HG03558 (cell line): ENCODE data around the gene SLX9.

Experiments
- ATAC-seq: cut with Tn5 transposase; IDR thresholded peaks from one replicate; pipeline ENCODE4 v1.9.1; 2021; ENCODE audit warnings: moderate number of reproducible peaks; ENCODE audit not compliant: unreplicated experiment; ENCODE audit errors: extremely low read depth

Gene SLX9

DNA sequence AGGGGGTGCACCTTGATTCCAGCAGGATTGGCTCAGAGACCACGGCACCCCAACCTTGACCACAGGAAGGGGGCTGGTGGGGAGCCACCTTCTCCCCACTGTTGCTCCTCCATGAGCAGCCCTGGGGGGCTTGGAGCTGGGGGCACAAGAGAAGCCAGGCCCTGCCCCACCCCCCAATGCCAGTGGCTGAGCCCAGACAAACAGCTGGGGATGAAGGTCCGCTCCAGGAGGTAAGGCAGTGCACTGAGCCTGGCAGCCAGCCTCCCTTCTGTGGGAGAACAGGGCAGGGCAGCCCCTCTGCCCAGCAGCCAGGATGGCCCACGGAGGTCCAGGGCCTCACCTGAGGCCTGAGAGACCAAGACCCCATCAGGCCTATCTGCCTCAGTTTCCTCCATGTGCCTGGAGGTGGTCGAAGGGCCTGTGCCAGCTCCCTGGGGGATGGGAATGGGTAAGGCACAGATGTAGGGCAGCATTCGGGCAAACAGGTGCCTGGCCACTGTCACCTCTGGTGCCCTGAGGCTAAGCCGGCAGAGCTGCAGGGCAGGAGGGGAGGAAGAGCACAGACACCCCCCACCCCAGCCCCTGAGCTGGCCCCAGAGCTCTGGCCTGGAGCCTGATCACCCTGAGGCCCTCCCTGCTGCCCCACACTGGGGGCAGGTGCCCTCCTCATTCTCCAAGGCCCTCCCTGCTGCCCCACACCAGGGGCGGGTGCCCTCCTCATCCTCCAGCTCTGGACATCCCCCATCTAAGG lies 26.2 kb upstream of the SLX9 start:
- ATAC-seq: no peak

DNA sequence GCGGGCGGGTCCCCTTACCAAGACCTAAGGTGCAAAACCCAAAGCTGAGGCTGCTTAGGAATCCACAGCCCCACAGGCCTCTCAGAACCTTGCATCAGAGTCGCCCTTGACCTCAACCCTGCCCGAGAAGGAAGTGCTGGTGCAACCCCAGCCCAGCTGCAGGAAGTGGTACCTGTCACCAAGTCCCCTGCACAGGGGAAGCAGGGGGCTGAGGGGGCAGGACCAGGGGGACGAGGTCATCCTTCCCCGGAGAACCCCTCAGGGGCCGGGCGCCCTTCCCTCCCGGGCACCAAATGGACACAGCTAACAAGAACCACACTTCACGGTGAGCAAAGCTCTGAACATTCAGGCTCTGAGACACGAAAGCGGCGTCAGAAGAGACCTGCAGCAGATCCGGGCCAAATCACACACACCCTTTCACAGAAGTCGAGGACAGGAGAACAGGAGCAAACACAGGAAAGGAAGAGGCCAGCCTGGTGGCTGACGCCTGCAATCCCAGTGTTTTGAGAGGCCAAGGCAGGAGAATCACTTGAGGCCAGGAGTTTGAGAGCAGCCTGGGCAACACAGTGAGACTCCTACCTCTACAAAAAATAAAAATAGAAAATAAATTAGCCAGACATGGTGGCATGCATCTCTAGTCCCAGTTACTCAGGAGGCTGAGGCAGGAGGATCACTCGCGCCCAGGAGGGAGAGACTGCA lies 25.5 kb upstream of the SLX9 start:
- no peak for ATAC-seq

DNA sequence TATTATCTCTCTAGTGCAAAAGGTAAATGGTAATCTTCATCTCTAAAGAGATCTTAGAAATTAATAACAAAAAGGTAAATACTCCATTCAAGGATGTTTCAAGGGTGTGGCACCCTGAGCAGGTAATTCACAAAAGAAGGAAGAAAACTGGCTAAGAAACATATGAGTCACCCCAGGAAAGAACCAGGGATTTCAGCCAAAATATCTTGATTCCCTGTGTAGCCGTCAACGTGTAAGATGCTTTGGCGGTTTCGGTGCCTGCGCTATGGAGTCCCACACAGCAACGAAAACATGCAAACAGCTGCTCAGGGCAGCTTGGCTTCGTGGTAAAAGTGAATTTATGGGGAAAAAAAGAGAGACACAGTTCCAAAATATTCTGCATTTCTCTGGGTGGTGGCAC lies 22.9 kb upstream of the SLX9 start:
- ATAC-seq: no peak

DNA sequence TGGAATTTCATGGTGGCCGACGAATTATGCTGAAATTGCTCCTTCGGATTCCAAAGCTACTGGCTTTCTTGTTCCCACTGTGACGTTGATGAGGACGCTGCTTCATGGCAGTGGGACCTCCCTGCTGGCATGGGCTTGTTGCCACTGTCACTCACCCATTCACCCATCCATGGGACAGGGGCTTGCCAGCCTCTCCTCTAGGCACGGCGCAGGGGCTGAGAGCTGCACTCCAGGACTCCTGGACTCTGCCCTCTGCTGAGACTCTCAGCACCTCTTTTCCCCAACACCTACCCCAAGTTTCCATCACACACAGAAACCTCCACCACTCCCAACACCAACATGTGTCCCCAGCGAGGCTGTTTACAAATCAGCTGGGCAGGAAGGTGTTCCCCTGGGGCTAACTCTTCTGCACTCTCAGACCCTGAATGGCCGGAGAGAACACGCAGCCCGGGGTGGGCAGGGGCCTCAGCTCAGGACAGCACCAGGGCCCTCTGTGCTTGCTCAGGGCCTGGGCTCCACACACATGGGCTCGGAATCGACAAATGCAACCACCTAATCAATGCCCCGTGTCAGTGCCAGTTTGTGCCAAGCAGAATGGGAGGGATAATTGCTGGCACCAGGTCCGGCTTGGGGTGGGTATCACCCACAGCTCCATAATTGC lies 22.3 kb upstream of the SLX9 start:
- ATAC-seq: no peak

DNA sequence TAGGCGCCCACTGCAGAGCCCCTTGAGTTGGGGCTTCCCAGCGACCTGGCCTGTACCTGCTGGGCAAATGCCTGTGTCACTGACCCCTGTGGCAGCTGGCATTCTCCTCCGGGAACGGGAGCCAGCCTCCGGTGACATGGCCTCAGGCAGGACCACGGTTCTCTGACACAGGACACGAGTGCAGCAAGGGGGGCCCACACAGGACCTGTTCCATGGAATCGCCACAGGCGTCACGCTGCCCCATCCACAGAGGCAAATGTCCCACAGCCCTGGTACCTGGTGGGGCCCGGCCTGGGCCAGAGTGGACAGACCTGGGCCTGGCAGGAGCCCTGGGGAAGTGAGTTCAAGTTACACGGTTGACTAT lies 21.7 kb upstream of the SLX9 start:
- no peak for ATAC-seq

DNA sequence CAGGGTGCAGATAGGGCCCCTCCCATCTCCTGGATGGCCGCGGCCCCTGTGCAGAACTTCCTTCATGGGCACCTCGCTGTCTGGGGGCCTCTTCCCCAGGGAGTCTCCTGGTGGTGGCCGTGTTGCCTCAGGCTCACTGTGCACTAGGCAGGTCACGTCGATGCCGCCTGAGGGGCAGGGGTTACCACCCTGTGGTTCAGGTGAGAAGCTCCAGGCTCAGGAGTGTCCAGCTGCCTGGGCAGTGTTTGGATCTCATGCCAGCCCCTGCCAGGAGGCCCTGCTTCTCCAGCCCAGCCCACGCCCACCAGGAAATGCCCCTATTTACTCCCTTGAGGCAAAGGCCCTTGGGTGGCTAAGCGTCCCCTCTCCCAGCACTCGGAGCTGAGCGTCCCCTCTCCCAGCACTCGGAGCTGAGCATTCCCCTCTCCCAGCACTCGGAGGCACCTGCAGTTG lies 21.2 kb upstream of the SLX9 start:
- no peak for ATAC-seq

DNA sequence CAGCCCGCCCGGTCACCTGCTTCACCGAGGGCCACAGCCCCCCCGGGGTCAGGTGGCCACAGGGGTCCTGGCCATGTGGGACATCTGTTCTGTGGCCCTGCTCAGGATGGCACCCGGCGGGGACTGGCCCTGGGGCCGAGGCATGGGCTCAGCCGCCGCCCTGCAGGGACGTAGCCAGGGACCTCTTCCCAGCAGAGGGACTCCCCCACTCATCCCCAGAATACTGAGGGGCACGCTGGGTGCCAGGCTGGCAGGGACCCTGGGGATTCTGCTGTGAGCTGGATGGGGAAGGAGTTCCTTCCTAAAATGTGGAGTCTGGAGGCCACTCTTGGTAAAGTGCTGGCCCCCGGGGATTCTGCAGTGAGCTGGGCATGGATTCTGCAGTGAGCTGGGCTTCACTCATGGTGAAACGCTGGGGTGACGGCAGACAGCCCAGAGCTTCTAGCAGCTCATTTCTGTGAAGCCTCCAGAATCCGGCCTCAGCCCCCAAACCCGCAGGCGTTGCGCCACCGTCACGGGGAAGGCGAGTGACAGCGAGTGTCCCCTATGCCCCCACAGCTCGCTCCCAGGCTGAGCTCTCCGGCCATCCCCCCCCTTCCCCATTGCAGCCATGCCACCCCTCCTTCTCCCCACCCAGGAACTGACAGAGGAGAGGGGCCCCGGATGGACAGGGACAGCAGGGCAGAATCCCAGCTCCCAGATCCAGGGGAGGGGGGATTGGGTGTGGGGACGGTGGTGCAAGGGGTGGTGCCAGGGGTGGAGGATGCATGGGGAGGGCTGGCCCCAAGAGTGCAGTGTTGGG lies 20.5 kb upstream of the SLX9 start:
- ATAC-seq: no peak

DNA sequence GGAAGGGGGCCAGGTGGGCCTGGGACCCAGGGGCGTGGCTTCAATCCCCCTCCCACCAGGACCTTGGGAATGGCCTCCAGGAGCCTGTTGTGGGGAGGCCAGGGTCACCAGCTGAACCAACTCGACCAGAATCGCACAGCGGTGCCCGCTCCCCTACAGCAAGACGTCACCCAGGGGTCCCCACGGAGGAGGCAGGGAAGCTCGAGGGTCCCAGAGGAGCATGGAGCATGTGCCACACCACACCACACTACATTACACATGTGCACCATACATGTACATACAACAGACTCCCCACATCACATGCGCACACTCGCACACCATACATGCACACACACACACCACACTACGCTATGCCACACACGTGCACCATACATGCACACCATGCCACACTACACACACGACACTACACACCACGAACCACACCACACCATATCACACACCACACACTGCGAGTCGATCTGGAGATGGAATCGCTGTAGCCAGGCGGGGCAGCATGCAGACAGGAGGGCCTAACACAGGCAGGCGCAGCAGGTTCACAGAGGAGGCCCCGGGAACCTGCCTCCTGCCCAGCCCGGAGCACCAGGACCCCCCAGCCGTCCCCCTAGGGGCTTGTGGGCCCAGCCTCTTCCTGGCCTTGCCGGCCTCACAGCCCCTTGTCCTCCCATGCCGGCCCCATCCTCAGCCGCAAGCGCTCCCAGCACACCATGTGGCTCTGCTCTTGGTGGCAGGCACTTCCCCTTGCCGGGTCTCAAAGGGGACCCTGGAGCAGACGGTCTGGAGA lies 19.7 kb upstream of the SLX9 start:
- no peak for ATAC-seq

DNA sequence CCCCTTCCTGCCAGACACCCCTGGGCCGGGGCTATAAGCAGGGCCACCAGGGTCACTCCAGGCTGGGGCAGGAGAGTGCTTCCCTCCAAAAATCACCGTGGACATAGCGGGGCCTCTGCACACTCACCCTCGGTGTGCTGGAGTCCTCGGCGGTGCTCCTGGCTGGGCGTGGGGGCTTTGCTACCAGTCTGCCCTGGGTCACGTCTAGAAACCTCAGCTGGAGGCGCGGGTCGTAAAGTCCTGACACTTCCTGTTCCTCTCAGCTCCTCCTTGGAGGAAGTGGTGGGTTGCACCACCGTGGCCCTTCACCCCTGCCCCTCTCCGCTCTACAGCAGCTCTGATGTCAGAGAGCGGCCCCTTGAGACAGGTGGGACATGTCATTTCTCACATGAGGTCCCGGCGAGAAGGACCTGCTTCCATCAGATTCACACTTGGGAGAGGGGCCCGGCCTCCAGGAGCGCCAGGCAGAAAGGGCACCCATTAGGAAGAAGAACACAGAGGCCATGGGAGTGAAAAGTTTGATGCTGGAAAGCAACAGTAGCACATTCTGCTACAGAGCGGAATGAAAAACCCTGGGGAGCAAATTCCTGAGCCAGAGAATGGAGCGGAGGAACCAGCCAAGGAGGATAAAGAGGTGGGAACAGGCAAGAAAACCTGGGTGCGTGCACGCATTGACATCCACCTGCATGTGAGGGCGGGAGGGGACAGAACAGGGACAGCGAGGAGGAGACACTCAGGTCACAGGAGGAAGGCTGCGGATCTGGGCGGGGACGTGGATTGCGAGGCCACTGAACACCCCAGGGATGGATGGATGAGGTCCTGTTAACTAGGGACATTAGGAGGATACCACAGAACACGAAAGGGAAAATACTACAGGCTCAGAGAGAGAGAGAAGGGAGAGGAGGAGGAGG lies 18.9 kb upstream of the SLX9 start, which contains the start of gene ITGB2:
Gene ITGB2 (minus strand): TSS at position 206 of the 911 bp plus-strand sequence. CDS start 10,117 bp downstream, outside the sequence.
- no peak for ATAC-seq

DNA sequence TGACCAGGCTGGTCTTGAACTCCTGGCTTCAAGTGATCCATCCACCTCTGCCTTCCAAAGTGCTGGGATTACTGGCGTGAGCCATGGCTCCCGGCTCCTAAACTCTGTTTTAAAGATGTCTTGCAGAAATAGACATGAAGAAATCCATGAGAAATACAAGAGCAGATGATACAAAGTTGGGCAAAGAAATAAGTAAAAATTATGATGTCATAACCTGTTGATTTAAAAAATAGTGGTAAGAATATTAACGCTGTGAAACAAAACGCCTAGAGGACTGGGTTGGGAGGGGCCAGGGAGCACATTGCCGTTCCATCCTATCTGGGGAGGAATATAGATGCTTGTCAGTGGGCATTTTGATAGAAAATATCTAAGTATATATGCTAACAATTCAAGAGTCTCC lies 17.9 kb upstream of the SLX9 start:
- no peak for ATAC-seq

DNA sequence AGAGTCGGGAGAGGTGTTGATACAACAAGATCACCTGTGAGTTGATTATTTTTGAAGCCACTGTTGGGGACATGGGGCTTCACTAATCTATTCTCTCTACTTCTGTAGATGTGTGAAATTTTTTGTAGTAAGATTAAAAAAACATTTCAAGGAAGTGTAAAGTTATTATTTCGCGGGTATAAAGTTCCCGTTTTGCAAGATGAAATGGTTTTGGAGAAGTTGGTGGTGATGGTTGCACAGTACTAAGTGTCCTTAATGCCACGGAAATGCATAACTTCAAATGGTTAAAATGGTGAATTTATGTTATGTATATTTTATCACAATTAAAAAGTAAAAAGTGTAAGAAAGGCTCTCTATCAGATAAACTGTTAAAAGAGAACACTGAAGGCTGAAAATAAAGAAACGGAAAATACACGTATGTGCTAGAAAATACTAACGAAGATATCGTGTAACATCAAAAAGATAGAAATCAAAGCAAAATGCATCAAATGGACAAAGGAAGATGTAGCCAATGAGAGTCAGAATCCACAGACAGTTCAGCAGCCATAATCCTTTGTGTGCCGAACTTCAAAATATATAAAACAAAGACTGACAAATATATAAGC lies 16.2 kb upstream of the SLX9 start:
- no peak for ATAC-seq

DNA sequence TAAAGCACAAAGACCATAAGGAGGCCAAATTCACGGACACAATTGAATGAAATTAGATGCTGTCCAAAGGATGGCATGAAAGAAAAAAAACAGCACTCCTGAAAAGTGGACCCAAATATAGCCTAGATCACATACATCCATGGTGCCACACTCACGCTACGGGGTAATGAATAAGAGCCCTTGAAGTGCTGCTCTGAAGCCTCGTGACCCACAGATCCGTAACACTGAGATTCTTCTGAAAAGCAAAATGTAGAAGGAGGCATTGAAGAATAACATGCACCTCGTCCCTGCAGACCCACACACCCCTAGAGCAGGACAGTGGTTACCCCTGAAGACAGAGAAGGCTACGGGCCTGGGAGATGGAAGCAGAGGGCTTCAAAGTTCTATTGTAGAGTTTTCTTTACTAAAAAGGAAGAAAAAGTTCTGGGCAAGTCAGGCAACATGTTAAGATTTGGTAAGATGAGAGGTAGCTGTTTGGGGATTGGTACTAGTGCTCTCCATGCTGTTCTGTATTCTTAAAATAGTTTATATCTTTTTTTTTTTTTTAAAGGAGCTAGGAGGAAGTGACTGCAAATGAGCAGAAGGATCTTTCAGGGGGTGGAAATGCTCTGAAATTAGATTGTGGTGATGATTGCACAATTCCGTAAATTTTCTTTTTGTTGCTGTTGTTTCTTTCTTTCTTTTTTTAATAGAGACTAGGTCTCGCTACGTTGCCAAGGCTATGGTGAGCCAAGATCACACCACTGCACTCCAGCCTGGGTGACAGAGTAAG lies 15.0 kb upstream of the SLX9 start:
- ATAC-seq: no peak

DNA sequence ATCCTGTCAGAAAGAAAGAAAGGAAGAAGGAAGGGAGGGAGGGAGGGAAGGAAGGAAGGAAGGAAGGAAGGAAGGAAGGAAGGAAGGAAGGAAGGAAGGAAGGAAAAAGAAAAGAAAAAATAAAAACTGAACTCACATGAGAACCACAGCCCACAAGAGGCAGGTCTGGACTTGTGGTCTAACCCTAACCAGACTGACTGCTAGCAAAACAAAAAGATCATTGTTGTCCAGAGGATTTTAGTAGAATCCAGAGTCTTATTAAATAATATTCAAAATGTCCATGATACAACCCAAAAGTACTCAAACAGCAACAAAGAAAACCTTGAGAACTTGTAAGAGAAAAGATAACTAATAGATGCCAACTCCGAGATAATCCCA lies 14.5 kb upstream of the SLX9 start:
- ATAC-seq: no peak

DNA sequence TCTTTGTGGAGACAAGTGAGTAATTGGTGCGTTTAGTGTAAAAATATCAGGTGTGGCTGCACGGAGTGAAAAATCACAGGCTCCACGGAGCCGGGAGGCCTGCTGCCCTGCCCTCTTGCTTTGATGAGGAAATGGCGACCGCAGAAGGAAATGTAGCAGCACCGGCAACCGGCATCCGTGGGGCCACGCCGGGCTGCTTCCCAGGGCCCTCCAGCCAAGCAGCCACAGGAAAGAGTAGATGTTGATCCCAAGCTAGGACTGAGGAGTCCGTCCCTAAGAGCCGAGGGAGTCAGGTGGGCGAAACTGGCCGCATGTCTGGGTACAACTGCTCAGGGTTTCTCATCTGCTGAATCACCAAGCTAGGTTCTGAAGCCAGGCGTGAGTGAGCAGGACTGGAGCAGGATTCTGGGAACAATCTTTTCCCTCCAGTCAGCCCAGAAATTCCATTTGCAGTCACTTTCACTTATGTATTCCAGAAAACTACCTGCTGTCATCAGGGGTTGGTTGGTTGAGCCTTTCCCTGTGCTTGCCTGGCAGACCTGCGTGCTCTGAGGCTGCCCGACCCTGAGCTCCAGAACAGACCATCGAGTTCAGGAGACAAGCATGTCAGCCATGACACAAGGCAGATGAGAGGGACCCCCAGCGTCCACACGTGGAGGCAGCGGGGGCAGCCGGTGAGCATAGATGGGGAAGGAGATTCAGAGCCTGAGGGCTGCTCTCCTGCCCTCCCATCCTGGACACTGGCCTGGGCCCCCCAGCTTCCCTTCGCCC lies 13.3 kb upstream of the SLX9 start:
- ATAC-seq: no peak

DNA sequence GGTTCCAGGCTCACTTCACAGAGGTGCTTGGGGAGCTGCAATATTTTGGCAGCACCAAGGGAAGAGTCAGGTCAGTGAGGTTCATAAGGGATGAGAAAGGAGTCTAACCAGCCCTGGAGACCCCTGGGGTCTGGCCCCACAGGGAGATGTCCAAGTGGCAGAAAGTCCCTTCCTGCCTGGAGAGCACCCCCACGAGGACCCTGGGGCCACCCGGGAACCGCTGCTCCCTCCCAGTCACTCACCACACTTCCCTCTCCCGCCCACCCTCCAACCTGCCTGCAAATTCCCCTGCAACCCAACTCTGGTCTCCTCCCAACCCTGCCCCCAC lies 12.6 kb upstream of the SLX9 start:
- no peak for ATAC-seq

DNA sequence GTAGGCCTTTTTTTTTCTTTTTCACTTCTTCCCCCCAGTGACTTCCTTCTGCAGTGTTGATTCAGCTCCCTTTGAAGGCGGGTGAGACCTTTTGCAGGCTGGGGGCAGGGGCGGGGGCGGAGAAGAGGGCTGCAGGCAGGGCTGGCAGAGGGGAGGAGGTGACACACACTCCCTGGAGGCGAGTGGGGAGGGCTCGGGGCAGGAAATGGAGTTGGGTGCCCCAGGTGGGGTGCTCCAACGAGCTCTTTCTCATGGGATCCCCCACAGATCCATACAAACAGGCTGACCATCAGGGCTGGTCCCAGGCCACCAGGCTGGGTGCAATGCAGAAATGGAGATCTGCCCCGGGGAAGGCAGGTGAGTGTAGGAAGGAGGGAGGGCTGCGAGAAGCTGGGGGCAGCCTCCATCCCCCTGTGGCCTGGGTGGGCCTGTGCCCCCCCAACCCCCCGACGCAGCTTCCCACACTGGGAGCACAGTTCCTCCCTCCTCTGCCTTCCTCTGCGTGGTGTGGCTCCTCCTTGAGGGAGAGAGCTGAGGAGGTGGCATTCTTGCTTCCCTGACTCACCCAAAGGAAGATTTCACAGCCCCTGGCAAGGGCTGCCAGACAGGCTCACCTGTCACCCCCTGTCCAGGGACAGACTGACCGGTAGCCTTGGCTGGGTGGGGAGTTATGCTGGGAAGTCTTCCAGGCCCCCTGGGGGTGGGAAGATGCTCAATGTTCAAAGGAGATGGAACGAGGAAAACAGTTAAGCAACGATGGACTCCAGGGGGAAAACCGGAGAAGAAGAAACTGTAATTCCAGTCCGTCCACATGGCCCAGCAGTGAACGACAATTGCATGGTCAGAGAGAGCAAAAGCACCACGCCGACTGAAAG lies 12.0 kb upstream of the SLX9 start:
- ATAC-seq: no peak
